ENCODE data around the gene TOPORS.
A peak's percentile ranks its signal among the peaks of the same experiment; 100 is the strongest.
"Not testable (repeated sequence)": the region's sequence is repeated elsewhere in the genome, so short reads cannot be mapped to it uniquely, and the experiment has no call there.

Gene TOPORS

GRCh38 chr9:32552172-32552872 lies at the start of gene TOPORS, which contains the start of gene SMIM27:
TSS of gene TOPORS (minus strand) at chr9:32552586. CDS start at chr9:32552436, 150 bp downstream.
TSS of gene SMIM27 (plus strand) at chr9:32552327. CDS start at chr9:32552435, 108 bp downstream.
- peak; percentile 94 for DNase-seq (ENCODE audit: low read depth)
- peak within 1 kb of the TSS; percentile 84 for H3K4me3 ChIP-seq (ENCODE audit: low read depth, low read length)
- TF ChIP-seq CTCF (conservative IDR thresholded peaks at IDR 0.05; ENCODE audit: low read depth, low read length), result no peak

- not testable (repeated sequence) for H3K4me3 ChIP-seq (ENCODE audit: low read depth, low read length); DNase-seq (ENCODE audit: low read depth)
Measured at GRCh38 chr9:32599021-32599420, 46.6 kb upstream of the TOPORS start.

GRCh38 chr9:32596936-32597335 lies 44.5 kb upstream of the TOPORS start:
- H3K4me3 ChIP-seq (ENCODE audit: low read depth, low read length), result no peak overlapping the region
- no peak for DNase-seq (ENCODE audit: low read depth)
- TF ChIP-seq CTCF (conservative IDR thresholded peaks at IDR 0.05; ENCODE audit: low read depth, low read length), result no peak

GRCh38 chr9:32596096-32596865 lies 43.9 kb upstream of the TOPORS start:
- no peak for TF ChIP-seq CTCF (conservative IDR thresholded peaks at IDR 0.05; ENCODE audit: low read depth, low read length)
- no peak for DNase-seq (ENCODE audit: low read depth)
- H3K4me3 ChIP-seq (ENCODE audit: low read depth, low read length), result no peak overlapping the region

GRCh38 chr9:32590898-32591297 lies 38.5 kb upstream of the TOPORS start:
- no peak overlapping the region for H3K4me3 ChIP-seq (ENCODE audit: low read depth, low read length)
- DNase-seq (ENCODE audit: low read depth), result no peak
- TF ChIP-seq CTCF (conservative IDR thresholded peaks at IDR 0.05; ENCODE audit: low read depth, low read length), result no peak

- no peak for TF ChIP-seq CTCF (conservative IDR thresholded peaks at IDR 0.05; ENCODE audit: low read depth, low read length)
- H3K4me3 ChIP-seq (ENCODE audit: low read depth, low read length), result no peak overlapping the region
- no peak for DNase-seq (ENCODE audit: low read depth)
Measured at GRCh38 chr9:32590476-32590875, 38.1 kb upstream of the TOPORS start.

- peak; percentile 81 for DNase-seq (ENCODE audit: low read depth)
- TF ChIP-seq CTCF (conservative IDR thresholded peaks at IDR 0.05; ENCODE audit: low read depth, low read length), result peak; percentile 71
- H3K4me3 ChIP-seq (ENCODE audit: low read depth, low read length), result no peak overlapping the region
Measured at GRCh38 chr9:32589083-32589723, 36.8 kb upstream of the TOPORS start.

Measured in choroid plexus epithelial cell (primary cell).